Mesendoderm (in vitro differentiated cells): ENCODE data around the gene ARHGAP9.
A peak's percentile ranks its signal among the peaks of the same experiment; 100 is the strongest.

Experiments used
- DNase-seq: peaks from one replicate; pipeline ENCODE4 v3.0.0; 2013
- H2AK5ac ChIP-seq: 2 replicates; pipeline ENCODE4 v1.6.1; 2013; ENCODE audit warnings: low read length, inconsistent platforms
- H2BK120ac ChIP-seq: 2 replicates; pipeline ENCODE4 v1.6.1; 2013; ENCODE audit warnings: low read depth, mild to moderate bottlenecking, low read length, moderate library complexity, mixed read lengths
- H2BK15ac ChIP-seq: replicated peaks from 2 replicates; pipeline ENCODE4 v1.6.1; 2013; ENCODE audit warnings: low read depth, mild to moderate bottlenecking, moderate library complexity
- H2BK5ac ChIP-seq: 2 replicates; pipeline ENCODE4 v1.6.1; 2013; ENCODE audit warnings: low read length, inconsistent platforms
- H3K18ac ChIP-seq: 2 replicates; pipeline ENCODE4 v1.6.1; 2013; ENCODE audit warnings: mild to moderate bottlenecking, low read length, mixed read lengths
- H3K23ac ChIP-seq: one replicate; pipeline ENCODE4 v1.6.1; 2013; ENCODE audit warnings: low read length
- H3K27ac ChIP-seq: 2 replicates; pipeline ENCODE4 v1.5.1; 2013; ENCODE audit warnings: low read depth, mild to moderate bottlenecking, inconsistent platforms, low read length, moderate library complexity
- H3K27me3 ChIP-seq: 2 replicates; pipeline ENCODE4 v1.6.1; 2013; ENCODE audit warnings: low read length, control low read depth, mild to moderate bottlenecking, inconsistent platforms; ENCODE audit not compliant: insufficient read depth, poor library complexity
- H3K36me3 ChIP-seq: 2 replicates; pipeline ENCODE4 v1.6.1; 2013; ENCODE audit warnings: low read length, inconsistent platforms; ENCODE audit not compliant: control insufficient read depth, insufficient read depth
- H3K4ac ChIP-seq: one replicate; pipeline ENCODE4 v1.6.1; 2013; ENCODE audit warnings: low read depth, mild to moderate bottlenecking, low read length, moderate library complexity
- H3K4me1 ChIP-seq: 2 replicates; pipeline ENCODE4 v1.6.1; 2013; ENCODE audit warnings: low read depth, low read length, inconsistent platforms; ENCODE audit not compliant: control insufficient read depth
- H3K4me2 ChIP-seq: 2 replicates; pipeline ENCODE4 v1.6.1; 2013; ENCODE audit warnings: low read length
- H3K4me3 ChIP-seq: 2 replicates; pipeline ENCODE4 v1.5.1; 2013; ENCODE audit warnings: mild to moderate bottlenecking, low read length
- H3K56ac ChIP-seq: one replicate; pipeline ENCODE4 v1.6.1; 2013; ENCODE audit warnings: low read length
- H3K79me1 ChIP-seq: 2 replicates; pipeline ENCODE4 v1.6.1; 2013; ENCODE audit warnings: low read length, inconsistent platforms
- H3K79me2 ChIP-seq: 2 replicates; pipeline ENCODE4 v1.6.1; 2013; ENCODE audit warnings: mild to moderate bottlenecking, low read length; ENCODE audit not compliant: control insufficient read depth, insufficient read depth
- H3K9ac ChIP-seq: 2 replicates; pipeline ENCODE4 v1.6.1; 2013; ENCODE audit warnings: low read length, inconsistent platforms
- H4K5ac ChIP-seq: one replicate; pipeline ENCODE4 v1.6.1; 2013; ENCODE audit warnings: low read length
- H4K8ac ChIP-seq: one replicate; pipeline ENCODE4 v1.6.1; 2013; ENCODE audit warnings: low read depth, mild to moderate bottlenecking, control low read depth, low read length, moderate library complexity
- WGBS: extraction: QIAGEN DNeasy Blood & Tissue Kit; methylation state at CpG from one replicate; pipeline ENCODE4 v1.1.7; 2013; ENCODE audit warnings: low lambda C conversion rate, missing lambda C conversion rate; ENCODE audit not compliant: insufficient coverage; ENCODE audit errors: extremely low coverage; 5-methylcytosine and 5-hydroxymethylcytosine counted together

Gene ARHGAP9

DNA sequence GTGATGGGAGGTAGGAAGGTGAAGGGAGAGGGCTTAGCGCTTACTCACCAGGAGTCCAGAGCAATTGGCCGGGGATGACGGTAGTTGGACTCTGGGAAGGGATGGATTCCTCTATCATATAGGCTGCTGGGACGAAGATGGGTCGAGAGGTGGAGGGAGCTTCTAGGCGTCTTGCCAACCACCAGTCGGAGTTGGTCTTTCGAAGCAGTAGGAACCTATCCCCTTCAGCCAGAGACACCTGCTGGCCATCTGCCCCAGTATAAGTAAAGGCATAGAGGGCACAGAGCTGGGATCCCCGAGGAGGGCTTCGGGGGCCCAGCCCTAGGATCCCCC lies 657 bp downstream of the ARHGAP9 start:
- no peak overlapping the region for H2BK15ac ChIP-seq
- H3K23ac ChIP-seq = no peak overlapping the region
- no peak overlapping the region for H2BK5ac ChIP-seq
- H4K5ac ChIP-seq = no peak overlapping the region
- no peak overlapping the region for H3K4ac ChIP-seq
- H2BK120ac ChIP-seq = no peak overlapping the region
- no peak overlapping the region for H3K56ac ChIP-seq
- WGBS = no CpG with 5 or more reads among the region's 10 CpGs
- H3K36me3 ChIP-seq = no peaks in the 10 kb centered on the region
- H3K79me2 ChIP-seq = no peaks in the 10 kb centered on the region
- H2AK5ac ChIP-seq = no peak overlapping the region
- no peak overlapping the region for H3K18ac ChIP-seq
- H3K27me3 ChIP-seq = peaks cover 18% of the 10 kb centered on the region
- no peaks in the 10 kb centered on the region for H3K79me1 ChIP-seq
- no peak overlapping the region for H3K9ac ChIP-seq
- no peak overlapping the region for H4K8ac ChIP-seq
- H3K4me1 ChIP-seq = peaks cover 8% of the 10 kb centered on the region
- no peak overlapping the region for H3K4me2 ChIP-seq
- no peak overlapping the region for H3K4me3 ChIP-seq
- DNase-seq = no peak
- H3K27ac ChIP-seq = no peak overlapping the region

DNA sequence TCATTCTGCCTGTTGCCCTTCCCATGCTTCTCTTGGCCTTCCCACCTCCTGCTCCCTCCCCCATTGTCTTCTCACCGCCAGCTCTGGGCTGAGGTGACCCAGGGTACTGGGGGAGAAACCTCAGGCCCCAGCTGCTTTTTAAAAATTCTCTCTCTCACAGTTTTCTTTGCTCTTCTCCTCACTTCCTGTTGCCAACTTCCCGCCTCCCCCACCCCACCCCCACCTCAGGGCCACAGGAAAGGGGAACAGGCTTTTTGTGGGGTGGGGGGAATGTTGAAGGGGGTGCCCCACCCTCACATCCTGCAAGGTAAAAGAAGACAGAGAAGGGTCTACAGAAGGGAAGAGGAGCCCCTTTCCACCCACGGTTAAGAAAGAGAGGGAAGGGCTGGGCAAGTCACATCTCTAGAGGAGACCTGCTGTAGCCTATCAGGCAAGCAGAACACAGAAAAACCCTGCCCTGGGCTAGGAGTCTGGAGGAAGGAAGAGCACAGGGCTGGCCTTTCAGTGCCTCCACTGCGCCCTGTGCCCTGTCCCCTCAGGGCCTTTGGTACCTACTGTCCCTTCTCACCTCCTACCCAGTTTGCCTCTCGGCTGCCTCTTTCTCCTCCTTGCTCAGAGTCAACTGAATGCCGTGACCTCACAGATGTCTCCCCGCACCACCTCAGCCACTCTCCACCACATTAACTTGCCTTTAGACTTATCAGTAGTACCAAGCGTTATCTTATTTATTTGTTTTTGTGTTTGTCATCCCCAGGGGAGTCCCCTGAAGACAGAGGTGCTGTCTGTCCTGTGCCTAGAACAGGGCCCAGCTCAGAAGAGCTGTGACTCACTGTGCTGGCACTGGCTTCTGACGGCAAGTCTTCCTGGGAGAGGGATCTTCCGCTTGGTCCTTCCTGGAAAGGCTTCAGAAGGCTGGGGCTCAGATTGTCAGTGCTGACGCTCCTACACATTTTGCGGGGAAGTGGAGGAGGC lies 1.7 kb downstream of the ARHGAP9 start:
- no peak overlapping the region for H4K5ac ChIP-seq
- H2BK15ac ChIP-seq = no peak overlapping the region
- H3K9ac ChIP-seq = peak overlapping the region; percentile 47
- H3K27me3 ChIP-seq = peaks cover 25% of the 10 kb centered on the region
- no peaks in the 10 kb centered on the region for H3K36me3 ChIP-seq
- no peak overlapping the region for H3K27ac ChIP-seq
- H2BK120ac ChIP-seq = no peak overlapping the region
- no peak overlapping the region for H2BK5ac ChIP-seq
- no peaks in the 10 kb centered on the region for H3K79me2 ChIP-seq
- no peaks in the 10 kb centered on the region for H3K79me1 ChIP-seq
- H3K23ac ChIP-seq = no peak overlapping the region
- H3K4me1 ChIP-seq = peaks cover 8% of the 10 kb centered on the region
- peak overlapping the region; percentile 33 for H3K18ac ChIP-seq
- no peak overlapping the region for H3K4me3 ChIP-seq
- H3K4ac ChIP-seq = no peak overlapping the region
- no peak overlapping the region for H4K8ac ChIP-seq
- WGBS = no CpG with 5 or more reads among the region's 12 CpGs
- H3K56ac ChIP-seq = peak overlapping the region; percentile 57
- H2AK5ac ChIP-seq = no peak overlapping the region
- DNase-seq = no peak
- H3K4me2 ChIP-seq = no peak overlapping the region

DNA sequence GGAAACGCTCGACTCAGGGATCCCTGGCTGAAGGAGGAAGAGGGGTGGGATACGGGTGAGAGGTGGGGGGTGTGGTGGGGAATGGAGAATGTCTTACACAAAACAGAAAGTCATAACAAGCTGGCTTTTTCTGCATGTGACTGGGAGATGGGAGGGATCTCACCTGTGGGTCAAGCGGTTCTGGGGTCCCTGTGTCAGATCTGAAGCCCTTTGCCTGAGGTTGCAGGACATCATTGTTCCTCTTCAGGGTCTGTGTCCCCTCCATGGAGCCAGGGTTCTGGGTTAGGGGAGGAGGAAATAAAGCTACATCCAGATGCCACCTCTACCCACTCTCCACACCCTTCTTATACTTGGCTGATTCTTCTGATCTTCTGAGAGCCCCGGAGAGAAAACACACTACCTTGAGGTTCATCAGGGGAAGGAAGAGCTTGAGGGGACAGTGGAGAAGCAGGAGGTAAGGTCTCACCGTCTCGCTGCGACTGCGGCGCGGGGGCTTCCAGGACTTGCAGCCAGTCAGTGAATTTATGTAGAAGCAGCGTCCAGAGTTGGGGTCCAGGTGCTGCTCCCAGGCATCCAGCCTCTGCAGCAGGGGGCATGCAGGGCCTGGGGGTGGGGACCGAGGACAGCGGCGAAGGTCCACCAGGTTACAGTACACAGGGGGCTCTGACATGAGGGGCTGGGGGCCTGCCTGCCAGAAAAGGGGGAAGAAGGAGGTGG lies 2.5 kb downstream of the ARHGAP9 start:
- H2BK5ac ChIP-seq = no peak overlapping the region
- H4K5ac ChIP-seq = no peak overlapping the region
- H3K4me3 ChIP-seq = no peak overlapping the region
- no peak overlapping the region for H4K8ac ChIP-seq
- peak overlapping the region; percentile 33 for H3K18ac ChIP-seq
- H3K36me3 ChIP-seq = no peaks in the 10 kb centered on the region
- no peaks in the 10 kb centered on the region for H3K79me2 ChIP-seq
- H3K4me1 ChIP-seq = peaks cover 8% of the 10 kb centered on the region
- no peak overlapping the region for H2BK120ac ChIP-seq
- DNase-seq = no peak
- no peak overlapping the region for H3K4me2 ChIP-seq
- H3K4ac ChIP-seq = no peak overlapping the region
- H3K56ac ChIP-seq = peak overlapping the region; percentile 57
- no peak overlapping the region for H2AK5ac ChIP-seq
- H2BK15ac ChIP-seq = no peak overlapping the region
- H3K79me1 ChIP-seq = no peaks in the 10 kb centered on the region
- no CpG with 5 or more reads among the region's 15 CpGs for WGBS
- H3K27me3 ChIP-seq = peaks cover 25% of the 10 kb centered on the region
- H3K9ac ChIP-seq = peak overlapping the region; percentile 47
- no peak overlapping the region for H3K27ac ChIP-seq
- H3K23ac ChIP-seq = no peak overlapping the region

DNA sequence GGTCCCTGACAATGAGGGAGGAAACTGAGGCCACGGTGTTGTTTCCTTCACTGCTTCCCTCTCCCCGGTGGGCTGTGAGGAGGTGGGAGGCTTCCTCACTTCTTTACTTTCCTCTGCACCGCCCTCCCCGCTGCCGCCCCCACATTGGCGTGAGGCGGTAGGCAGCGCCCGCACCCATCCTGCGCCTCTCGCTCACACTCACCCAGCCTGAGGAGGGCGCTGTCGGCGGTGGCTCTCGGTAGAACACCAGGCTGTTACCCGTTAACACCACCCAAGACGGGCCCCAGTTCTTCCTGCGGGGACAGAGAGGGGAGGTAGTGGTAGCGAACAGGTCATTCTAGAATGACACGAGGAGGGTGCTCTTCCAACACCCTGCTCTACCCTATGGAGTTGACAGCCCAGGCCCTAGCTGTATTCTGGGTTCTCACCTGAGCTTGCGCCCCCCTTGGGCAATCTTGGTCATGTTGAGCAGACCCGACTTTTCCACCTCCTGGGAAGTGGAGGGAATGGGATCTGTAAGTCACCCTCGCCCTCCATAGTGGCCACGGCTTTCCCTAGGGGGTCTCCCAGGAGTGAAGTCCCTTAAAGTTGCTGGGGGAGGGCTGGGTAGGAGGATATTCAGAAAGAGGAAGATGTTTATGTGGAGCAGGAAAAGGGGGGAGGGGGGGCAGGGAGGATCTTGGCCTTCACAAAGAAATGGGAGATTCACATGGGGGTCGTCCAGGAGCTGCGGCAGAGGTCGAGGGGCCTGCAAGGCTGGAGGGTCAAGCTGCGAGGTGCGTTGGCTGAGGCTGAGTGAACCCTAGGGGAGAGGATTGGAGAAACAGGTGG lies 3.3 kb downstream of the ARHGAP9 start:
- Histone ChIP-seq H3K18ac (no peak overlapping the region), H3K79me1 (no peaks in the 10 kb centered on the region), H3K4me1 (peaks cover 8% of the 10 kb centered on the region), H3K4ac (no peak overlapping the region), H3K27ac (no peak overlapping the region), H3K56ac (peak overlapping the region; percentile 58), H3K27me3 (peaks cover 25% of the 10 kb centered on the region), H2BK15ac (no peak overlapping the region), H2BK120ac (no peak overlapping the region), H3K36me3 (no peaks in the 10 kb centered on the region), H3K9ac (no peak overlapping the region), H3K79me2 (no peaks in the 10 kb centered on the region), H4K5ac (no peak overlapping the region), H4K8ac (no peak overlapping the region), H3K4me2 (peak overlapping the region; percentile 59), H3K4me3 (no peak overlapping the region), H2AK5ac (no peak overlapping the region), H2BK5ac (no peak overlapping the region), H3K23ac (no peak overlapping the region)
- no peak for DNase-seq
- WGBS = no CpG with 5 or more reads among the region's 29 CpGs

DNA sequence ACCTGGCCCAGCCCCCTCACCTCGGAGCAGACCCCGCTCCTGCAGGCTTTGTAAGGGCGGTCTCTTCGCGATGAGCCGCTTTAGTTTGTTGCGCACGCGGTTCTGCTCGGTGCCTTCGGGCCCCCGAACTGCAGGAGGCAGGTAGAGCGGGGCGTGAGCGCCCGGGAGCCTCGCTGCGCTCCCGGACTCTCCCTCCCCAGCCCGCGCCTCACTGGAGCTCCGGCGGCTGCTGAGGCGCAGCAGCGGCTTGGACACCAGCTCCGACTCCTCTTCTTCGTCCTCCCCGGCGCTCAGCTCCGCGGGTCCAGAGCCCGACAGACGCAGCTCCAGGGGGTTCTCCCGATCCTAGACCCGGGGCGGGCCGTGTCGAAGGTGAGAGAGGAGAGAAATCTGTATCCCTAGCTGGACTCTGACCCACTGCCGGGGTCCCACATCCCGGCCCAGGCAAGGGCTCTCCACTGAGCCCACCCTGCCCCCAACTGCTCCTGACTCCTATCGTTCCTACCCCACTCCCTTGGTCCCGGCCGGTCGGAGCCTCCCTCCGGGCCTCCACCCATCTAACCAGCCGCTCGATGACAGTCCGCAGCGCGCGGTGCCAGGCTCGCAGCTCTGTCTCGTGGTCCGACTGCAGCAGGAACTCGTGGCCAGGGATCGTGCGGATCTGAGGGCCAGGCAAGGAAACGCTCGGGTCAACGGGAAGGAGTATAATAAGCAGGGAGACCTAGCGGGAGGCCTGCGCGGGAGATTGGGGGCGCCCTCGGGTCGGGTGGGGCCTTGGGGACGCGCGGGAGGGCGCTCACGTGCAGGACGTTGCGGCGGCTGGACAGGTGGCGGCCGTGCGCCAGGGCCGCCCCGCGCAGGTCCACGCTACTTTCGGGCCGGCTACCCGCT lies 4.2 kb downstream of the ARHGAP9 start:
- H3K27me3 ChIP-seq = peaks cover 25% of the 10 kb centered on the region
- H3K56ac ChIP-seq = peak overlapping the region; percentile 58
- no peaks in the 10 kb centered on the region for H3K36me3 ChIP-seq
- no peak overlapping the region for H4K5ac ChIP-seq
- H3K4me3 ChIP-seq = no peak overlapping the region
- H3K79me1 ChIP-seq = no peaks in the 10 kb centered on the region
- no peak overlapping the region for H2BK5ac ChIP-seq
- no peak overlapping the region for H2BK15ac ChIP-seq
- no peak for DNase-seq
- no peak overlapping the region for H4K8ac ChIP-seq
- peak overlapping the region; percentile 33 for H3K9ac ChIP-seq
- H3K79me2 ChIP-seq = no peaks in the 10 kb centered on the region
- WGBS = no CpG with 5 or more reads among the region's 84 CpGs
- no peak overlapping the region for H3K27ac ChIP-seq
- H3K4me2 ChIP-seq = peak overlapping the region; percentile 59
- no peak overlapping the region for H3K18ac ChIP-seq
- no peak overlapping the region for H3K4ac ChIP-seq
- peaks cover 8% of the 10 kb centered on the region for H3K4me1 ChIP-seq
- no peak overlapping the region for H2AK5ac ChIP-seq
- no peak overlapping the region for H3K23ac ChIP-seq
- no peak overlapping the region for H2BK120ac ChIP-seq
